Vagina (tissue), 2 donors: ENCODE data around the gene MEN1. TPM values are rescaled to one million over a fixed set of nuclear protein-coding genes. Genes with fewer than 3 reads are reported as not detected.

ENCODE experiments used
- DNase-seq, 2 donors: peaks; one replicate each; pipeline ENCODE4 v3.0.0-alpha.2; 2017; ENCODE audit errors: extremely low spot score in 2 of 2
- H3K27ac ChIP-seq: fragments of 200-600 bp; sonication (generic); one replicate; pipeline ENCODE4 v1.5.1; 2019
- H3K27me3 ChIP-seq: fragments of 200-600 bp; sonication (generic); one replicate; pipeline ENCODE4 v1.5.1; 2019
- H3K36me3 ChIP-seq, 2 donors: fragments of 200-600 bp; sonication (generic); one replicate each; pipeline ENCODE4 v1.5.1; 2017 to 2019
- H3K4me1 ChIP-seq: fragments of 200-600 bp; sonication (generic); one replicate; pipeline ENCODE4 v1.5.1; 2019
- H3K4me3 ChIP-seq, 2 donors: fragments of 200-600 bp; sonication (generic); 1 replicate in 1 of 2; 2 replicates in 1 of 2; pipeline ENCODE4 v1.5.1; 2016 to 2019
- H3K9me3 ChIP-seq: fragments of 200-600 bp; sonication (generic); one replicate; pipeline ENCODE4 v1.5.1; 2019
- CTCF ChIP-seq, 3 experiments: fragments of 450-650 bp in 2 of 3; fragments of 200-600 bp in 1 of 3; sonication (generic) in 1 of 3; IDR thresholded peaks; one replicate each; pipeline ENCODE4 v1.5.1; 2017 to 2019; ENCODE audit warnings: antibody characterized with exemption in 3 of 3, mild to moderate bottlenecking in 2 of 3, moderate library complexity in 2 of 3
- POLR2A ChIP-seq, 2 donors: fragments of 450-650 bp; IDR thresholded peaks; one replicate each; pipeline ENCODE4 v1.6.1; 2017; ENCODE audit warnings: antibody characterized with exemption in 2 of 2, mild to moderate bottlenecking in 2 of 2, moderate library complexity in 2 of 2
- POLR2AphosphoS5 ChIP-seq, 2 donors: sonication (generic); formaldehyde crosslinking; IDR thresholded peaks; one replicate each; pipeline ENCODE4 v1.9.0; 2017; ENCODE audit warnings: antibody characterized with exemption in 2 of 2, mild to moderate bottlenecking in 2 of 2, low read depth in 1 of 2; ENCODE audit not compliant: insufficient read depth in 1 of 2
- intact Hi-C: fragments of 100-400 bp; cut with DNase I; formaldehyde crosslinking; loops from one replicate; pipeline ENCODE4 v1.15.1; 2023
- total RNA-seq: library from RNA; depleted of rRNA; stranded (reverse); fragments of >200 nt; gene quantifications from one replicate; pipeline ENCODE4 v1.2.3, GENCODE V29; 2016

The MEN1 gene
- total RNA-seq, 1 donor from 2014 or later, result 27.0 TPM

GRCh38 chr11:64758330-64759079, 51.8 kb downstream of the MEN1 start:
- Histone ChIP-seq H3K27me3 (no peaks in the 10 kb centered on the region), H3K4me3 (peak overlapping the region in 1 of 2 donors; percentile 19), H3K36me3 (peaks cover 0 to 16% of the 10 kb centered on the region in 2 donors), H3K4me1 (peaks cover 37% of the 10 kb centered on the region), H3K9me3 (no peaks in the 10 kb centered on the region), H3K27ac (no peak overlapping the region)
- no peak for TF ChIP-seq POLR2A (IDR thresholded peaks at IDR 0.05)
- TF ChIP-seq CTCF (IDR thresholded peaks at IDR 0.05), result no peak
- TF ChIP-seq POLR2AphosphoS5 (IDR thresholded peaks at IDR 0.05; ENCODE audit: insufficient read depth in 1 of 2, low read depth in 1 of 2), result no peak
- intact Hi-C loops, result no loop called here
- no peak for DNase-seq

GRCh38 chr11:64757549-64758329, 52.6 kb downstream of the MEN1 start:
- intact Hi-C loops, result no loop called here
- peaks cover 29% of the 10 kb centered on the region for H3K4me1 ChIP-seq
- TF ChIP-seq POLR2A (IDR thresholded peaks at IDR 0.05) (no peak), CTCF (IDR thresholded peaks at IDR 0.05) (no peak), POLR2AphosphoS5 (IDR thresholded peaks at IDR 0.05; ENCODE audit: insufficient read depth in 1 of 2, low read depth in 1 of 2) (no peak)
- peaks cover 0 to 9% of the 10 kb centered on the region in 2 donors for H3K36me3 ChIP-seq
- H3K27ac ChIP-seq, result no peak overlapping the region
- no peak for DNase-seq
- H3K4me3 ChIP-seq, result no peak overlapping the region
- no peaks in the 10 kb centered on the region for H3K9me3 ChIP-seq
- no peaks in the 10 kb centered on the region for H3K27me3 ChIP-seq

- no peak for TF ChIP-seq CTCF (IDR thresholded peaks at IDR 0.05)
- no peak for TF ChIP-seq POLR2A (IDR thresholded peaks at IDR 0.05)
- no peak for TF ChIP-seq POLR2AphosphoS5 (IDR thresholded peaks at IDR 0.05; ENCODE audit: insufficient read depth in 1 of 2, low read depth in 1 of 2)
- DNase-seq, result no peak
- H3K27ac ChIP-seq, result no peak overlapping the region
These were observed 54.5 kb downstream of the MEN1 start for GRCh38 chr11:64755681-64756361.

GRCh38 chr11:64754919-64755662, 55.3 kb downstream of the MEN1 start:
- DNase-seq, result no peak
- H3K27me3 ChIP-seq, result no peaks in the 10 kb centered on the region
- intact Hi-C loops, result no loop called here

More at GRCh38 chr11:64755681-64756361, 54.5 kb downstream of the MEN1 start:
- Histone ChIP-seq H3K9me3 (no peaks in the 10 kb centered on the region), H3K4me1 (peaks cover 17% of the 10 kb centered on the region), H3K36me3 (no peaks in the 10 kb centered on the region), H3K27me3 (no peaks in the 10 kb centered on the region), H3K4me3 (no peak overlapping the region)
- intact Hi-C loops, result no loop called here

More at GRCh38 chr11:64754919-64755662, 55.3 kb downstream of the MEN1 start:
- no peaks in the 10 kb centered on the region for H3K9me3 ChIP-seq
- H3K4me1 ChIP-seq, result peaks cover 10% of the 10 kb centered on the region
- no peak overlapping the region for H3K4me3 ChIP-seq
- no peak for TF ChIP-seq POLR2A (IDR thresholded peaks at IDR 0.05)
- TF ChIP-seq POLR2AphosphoS5 (IDR thresholded peaks at IDR 0.05; ENCODE audit: insufficient read depth in 1 of 2, low read depth in 1 of 2), result no peak
- no peak for TF ChIP-seq CTCF (IDR thresholded peaks at IDR 0.05)
- no peak overlapping the region for H3K27ac ChIP-seq
- no peaks in the 10 kb centered on the region for H3K36me3 ChIP-seq
